ENCODE measurements around the gene CLEC7A. TPM values are rescaled to one million over a fixed set of nuclear protein-coding genes. Genes with fewer than 3 reads are reported as not detected.

Gene CLEC7A
- total and polyA plus RNA-seq, 9 of the 15 experiments (the other 6 are each of a cell fraction or from before 2014, with no cell fraction given) = 0.16 TPM; not detected in 8

DNA sequence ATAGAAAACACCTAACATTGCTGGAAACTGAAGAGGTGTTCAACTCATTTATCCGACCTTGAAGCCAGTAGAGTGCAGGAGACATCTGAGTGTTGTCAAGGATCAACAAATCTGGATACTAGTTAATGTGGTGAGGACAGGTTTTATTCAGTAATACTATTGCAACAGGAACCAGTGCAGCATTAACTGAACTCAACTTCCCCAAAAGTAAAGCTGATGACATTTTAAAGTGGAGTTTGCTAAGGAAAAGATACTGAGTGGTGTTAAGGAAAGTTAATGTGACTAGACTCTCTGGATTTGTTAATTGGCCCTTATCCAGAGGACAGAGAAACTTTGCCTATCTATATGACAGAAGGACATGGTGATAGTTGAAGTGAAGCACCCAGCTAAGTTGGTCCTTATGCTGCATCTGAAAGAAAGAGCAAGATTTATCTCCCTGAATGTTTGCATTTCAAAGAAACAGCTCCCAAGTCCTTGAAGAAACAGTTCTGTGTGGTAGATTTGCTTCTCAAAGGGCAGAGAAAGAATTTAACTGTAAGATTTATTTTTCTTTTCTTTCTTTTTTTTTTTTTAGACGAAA is 1.2 kb upstream of the CLEC7A start:
- Histone ChIP-seq H3K4me3 (no peak overlapping the region), H3K36me3 (ENCODE audit: control insufficient read depth, insufficient read depth, low read length) (no peaks in the 10 kb centered on the region), H3K9me3 (replicated peaks; ENCODE audit: control insufficient read depth, insufficient read depth, low read depth, low read length) (no peaks in the 10 kb centered on the region), H2AFZ (ENCODE audit: low read depth, low read length) (no peak overlapping the region), H3K4me2 (ENCODE audit: insufficient read depth, low read length) (no peak overlapping the region), H4K20me1 (replicated peaks; ENCODE audit: control insufficient read depth, insufficient read depth, low read length) (no peaks in the 10 kb centered on the region), H3K9me1 (ENCODE audit: control insufficient read depth, insufficient read depth, low read length) (no peaks in the 10 kb centered on the region), H3K9ac (ENCODE audit: insufficient read depth in 1 of 2, low read depth in 2 of 2, low read length in 2 of 2) (no peak overlapping the region), H3K27ac (ENCODE audit: extremely low read depth, low read depth, low read length) (no peak overlapping the region), H3K4me1 (replicated peaks in 1 of 2; ENCODE audit: control insufficient read depth in 2 of 2, insufficient read depth in 2 of 2, low read length in 2 of 2) (no peaks in the 10 kb centered on the region), H3K79me2 (ENCODE audit: control insufficient read depth, insufficient read depth, low read length) (no peaks in the 10 kb centered on the region), H3K27me3 (ENCODE audit: control insufficient read depth in 2 of 2, insufficient read depth in 2 of 2, low read length in 2 of 2) (no peaks in the 10 kb centered on the region; a peak in 1 of 5 replicates)
- no peak for TF ChIP-seq FOXM1 (IDR thresholded peaks at IDR 0.05; ENCODE audit: low read depth)
- no peak for TF ChIP-seq FOXM1 (CRISPR knock-in tag; IDR thresholded peaks at IDR 0.05; ENCODE audit: low read depth)
- TF ChIP-seq USF2 (CRISPR knock-in tag; IDR thresholded peaks at IDR 0.05) = no peak
- no peak for TF ChIP-seq RNF2 (IDR thresholded peaks at IDR 0.05)
- TF ChIP-seq HDAC3 (IDR thresholded peaks at IDR 0.05; ENCODE audit: borderline replicate concordance, partially characterized antibody) = no peak
- no peak for TF ChIP-seq HNRNPLL (IDR thresholded peaks at IDR 0.05; ENCODE audit: low read depth, low read length, poor library complexity, severe bottlenecking)
- no peak for TF ChIP-seq TAF9B (IDR thresholded peaks at IDR 0.05; ENCODE audit: partially characterized antibody)
- no peak for TF ChIP-seq PHB2 (IDR thresholded peaks at IDR 0.05; ENCODE audit: low read depth)
- no peak for TF ChIP-seq ZNF133 (CRISPR knock-in tag; IDR thresholded peaks at IDR 0.05)
- TF ChIP-seq PYGO2 (tag; IDR thresholded peaks at IDR 0.05) = no peak
- TF ChIP-seq ZNF699 (CRISPR knock-in tag; IDR thresholded peaks at IDR 0.05; ENCODE audit: insufficient replicate concordance) = no peak
- no peak for TF ChIP-seq CHD2 (IDR thresholded peaks at IDR 0.05; ENCODE audit: low read depth, low read length)
- no peak for TF ChIP-seq RFX7 (CRISPR knock-in tag; IDR thresholded peaks at IDR 0.05)
- TF ChIP-seq ZNF444 (CRISPR knock-in tag; IDR thresholded peaks at IDR 0.05) = no peak
- no peak for TF ChIP-seq THRB (CRISPR knock-in tag; conservative IDR thresholded peaks at IDR 0.05)
- TF ChIP-seq C11orf30 (IDR thresholded peaks at IDR 0.05; ENCODE audit: low read depth) = no peak
- TF ChIP-seq CBX8 (IDR thresholded peaks at IDR 0.05; ENCODE audit: borderline replicate concordance, extremely low read depth, low read depth, low read length, poor library complexity, severe bottlenecking) = no peak
- TF ChIP-seq ZNF212 (CRISPR knock-in tag; IDR thresholded peaks at IDR 0.05) = no peak
- ATAC-seq = no peak
- POLR2A ChIA-PET = no interaction called here
- CTCF ChIA-PET (ENCODE audit: low intra/inter-chr PET ratio) = no interaction called here
- intact Hi-C loops (cut with micrococcal nuclease) (no loop called here), in situ Hi-C loops (cut with MboI) (loop anchor here (25.0 kb wide), 1 partner anchor 319 kb away; no protein-coding TSS in a partner anchor)
- 0% methylated on average over 1 of the region's 2 CpGs for WGBS (ENCODE audit: insufficient coverage, low coverage, missing lambda C conversion rate)
- BruUV-seq (replicated peaks) = no TSS peak
- no peak for FAIRE-seq
- no peak for DNase-seq (ENCODE audit: extremely low read depth in 1 of 4, low spot score in 3 of 4)

Measured in K562 (cell line).